HEK293 (cell line): ENCODE results near the gene STAG3.

Experiments
- CTCF ChIA-PET: fragments of 350-600 bp; formaldehyde crosslinking; extraction: SDS; loops from one replicate; lab custom pipeline; 2021; ENCODE audit warnings: antibody characterized with exemption; lab: Yijun Ruan, JAX
- POLR2A ChIA-PET: fragments of 300-600 bp; formaldehyde crosslinking; extraction: SDS; loops from one replicate; lab custom pipeline; 2020; ENCODE audit warnings: antibody characterized with exemption, inconsistent platforms; lab: Yijun Ruan, JAX
- H3K27ac ChIP-seq: fragments of 200-500 bp; sonication (Bioruptor generic); 2 replicates; pipeline ENCODE4 v1.5.1; 2014; ENCODE audit warnings: low read depth, low read length, control low read depth, inconsistent platforms; ENCODE audit errors: extremely low read depth
- H3K36me3 ChIP-seq, 2 experiments: fragments of 200-500 bp in 1 of 2; sonication (Bioruptor generic) in 1 of 2; 1 replicate in 1 of 2; 2 replicates in 1 of 2; pipeline ENCODE4 v1.5.1; 2014 to 2017; ENCODE audit warnings: inconsistent platforms in 2 of 2, low read length in 2 of 2; ENCODE audit not compliant: control insufficient read depth in 2 of 2, insufficient read depth in 1 of 2
- H3K4me1 ChIP-seq: fragments of 200-500 bp; sonication (Bioruptor generic); 2 replicates; pipeline ENCODE4 v1.5.1; 2014; ENCODE audit warnings: mild to moderate bottlenecking, low read length, inconsistent platforms; ENCODE audit not compliant: control insufficient read depth, insufficient read depth
- H3K4me3 ChIP-seq: 2 replicates; pipeline ENCODE4 v1.5.1; 2011; ENCODE audit warnings: low read depth, mild to moderate bottlenecking, control low read depth, low read length, moderate library complexity
- H3K9me3 ChIP-seq: fragments of 200-500 bp; sonication (Bioruptor generic); 2 replicates; pipeline ENCODE4 v1.5.1; 2014; ENCODE audit warnings: low read depth, low read length, inconsistent platforms; ENCODE audit not compliant: control insufficient read depth, insufficient read depth
- CTCF ChIP-seq: fragments of 450-650 bp; formaldehyde crosslinking; IDR thresholded peaks from 2 replicates; pipeline ENCODE4 v1.5.1; 2016; ENCODE audit warnings: missing biosample characterization, missing genetic modification characterization
- HOXA7 ChIP-seq: sonication (generic); formaldehyde crosslinking; IDR thresholded peaks from 2 replicates; pipeline ENCODE4 v1.8.1; 2022; ENCODE audit warnings: missing genetic modification reagents, borderline replicate concordance
- REPIN1 ChIP-seq: fragments of 450-650 bp; formaldehyde crosslinking; IDR thresholded peaks from 2 replicates; pipeline ENCODE4 v1.5.1; 2017; ENCODE audit warnings: missing biosample characterization, missing genetic modification characterization, low read depth
- ZBTB26 ChIP-seq: fragments of 450-650 bp; formaldehyde crosslinking; optimal IDR thresholded peaks from 2 replicates; pipeline ENCODE3; 2016; ENCODE audit warnings: missing biosample characterization, mild to moderate bottlenecking, missing genetic modification characterization
- ZBTB49 ChIP-seq: fragments of 450-650 bp; formaldehyde crosslinking; IDR thresholded peaks from 2 replicates; pipeline ENCODE4 v1.5.1; 2016; ENCODE audit warnings: missing biosample characterization, missing genetic modification characterization, low read depth
- ZBTB8A ChIP-seq: fragments of 450-650 bp; formaldehyde crosslinking; IDR thresholded peaks from 2 replicates; pipeline ENCODE4 v1.5.1; 2016; ENCODE audit warnings: missing biosample characterization, missing genetic modification characterization
- ZFHX2 ChIP-seq: fragments of 450-650 bp; formaldehyde crosslinking; conservative IDR thresholded peaks from 2 replicates; pipeline ENCODE4 v1.5.1; 2016; ENCODE audit warnings: missing biosample characterization, missing genetic modification characterization
- ZNF132 ChIP-seq: fragments of 450-650 bp; formaldehyde crosslinking; IDR thresholded peaks from 2 replicates; pipeline ENCODE4 v1.5.1; 2017; ENCODE audit warnings: missing biosample characterization, missing genetic modification characterization, borderline replicate concordance
- ZNF169 ChIP-seq: fragments of 450-650 bp; formaldehyde crosslinking; IDR thresholded peaks from 2 replicates; pipeline ENCODE4 v1.5.1; 2016; ENCODE audit warnings: missing biosample characterization, missing genetic modification characterization
- ZNF184 ChIP-seq: fragments of 450-650 bp; IDR thresholded peaks from 2 replicates; pipeline ENCODE4 v1.5.1; 2018; ENCODE audit warnings: missing biosample characterization, mild to moderate bottlenecking, missing genetic modification characterization
- ZNF280C ChIP-seq: fragments of 450-650 bp; formaldehyde crosslinking; IDR thresholded peaks from 2 replicates; pipeline ENCODE4 v1.5.1; 2016; ENCODE audit warnings: missing biosample characterization, missing genetic modification characterization
- ZNF341 ChIP-seq: fragments of 450-650 bp; formaldehyde crosslinking; IDR thresholded peaks from 2 replicates; pipeline ENCODE4; 2016; ENCODE audit warnings: low read depth, missing biosample characterization, missing genetic modification characterization
- ZNF350 ChIP-seq: fragments of 450-650 bp; formaldehyde crosslinking; IDR thresholded peaks from 2 replicates; pipeline ENCODE4 v1.5.0; 2017; ENCODE audit warnings: missing biosample characterization, mild to moderate bottlenecking, missing genetic modification characterization
- ZNF404 ChIP-seq: fragments of 450-650 bp; formaldehyde crosslinking; IDR thresholded peaks from 2 replicates; pipeline ENCODE4 v1.5.1; 2017; ENCODE audit warnings: missing biosample characterization, missing genetic modification characterization
- ZNF48 ChIP-seq: fragments of 450-650 bp; formaldehyde crosslinking; IDR thresholded peaks from 2 replicates; pipeline ENCODE4 v1.5.1; 2016; ENCODE audit warnings: missing biosample characterization, missing genetic modification characterization
- ZNF629 ChIP-seq: fragments of 450-650 bp; formaldehyde crosslinking; IDR thresholded peaks from 2 replicates; pipeline ENCODE4 v1.5.1; 2017; ENCODE audit warnings: missing biosample characterization, missing genetic modification characterization
- ZNF747 ChIP-seq: fragments of 450-650 bp; formaldehyde crosslinking; IDR thresholded peaks from 2 replicates; pipeline ENCODE4 v1.5.1; 2016; ENCODE audit warnings: missing biosample characterization, missing genetic modification characterization
- ZNF785 ChIP-seq: fragments of 450-650 bp; formaldehyde crosslinking; IDR thresholded peaks from 2 replicates; pipeline ENCODE4 v1.5.1; 2016; ENCODE audit warnings: missing biosample characterization, missing genetic modification characterization
- ZNF843 ChIP-seq: fragments of 450-650 bp; formaldehyde crosslinking; IDR thresholded peaks from 2 replicates; pipeline ENCODE4 v1.5.1; 2016; ENCODE audit warnings: missing biosample characterization, missing genetic modification characterization

STAG3 gene

GRCh38 chr7:100204454-100204853 is 26.7 kb downstream of the STAG3 start:
- H3K9me3 ChIP-seq, result no peaks in the 10 kb centered on the region
- CTCF ChIA-PET, result interaction anchor here (0.6 to 1.4 kb wide), 2 partner anchors 15 to 70 kb away, joined by 3 to 8 read pairs; no protein-coding TSS in a partner anchor
- TF ChIP-seq ZNF169 (tag by site-specific recombination) (no peak), ZFHX2 (no peak), ZNF280C (no peak), ZNF404 (tag by site-specific recombination) (no peak), ZNF48 (tag by site-specific recombination) (no peak), ZBTB49 (tag by site-specific recombination) (no peak), ZBTB26 (tag by site-specific recombination) (no peak), ZNF184 (tag by site-specific recombination) (no peak), CTCF (tag by site-specific recombination) (no peak)
- no peaks in the 10 kb centered on the region for H3K4me1 ChIP-seq
- no peak overlapping the region for H3K4me3 ChIP-seq
- POLR2A ChIA-PET, result interaction anchor here (0.6 kb wide), 1 partner anchor 10 kb away, joined by 4 read pairs; no protein-coding TSS in a partner anchor
- no peak overlapping the region for H3K27ac ChIP-seq
- H3K36me3 ChIP-seq, result no peaks in the 10 kb centered on the region

- H3K4me3 ChIP-seq, result no peak overlapping the region
- H3K9me3 ChIP-seq, result no peaks in the 10 kb centered on the region
- no peaks in the 10 kb centered on the region for H3K36me3 ChIP-seq
- ChIA-PET CTCF (interaction anchor here (1.6 to 6.8 kb wide), 4 partner anchors 9 to 77 kb away, joined by 3 to 55 read pairs (median 14); no protein-coding TSS in a partner anchor), POLR2A (no interaction called here)
- H3K27ac ChIP-seq, result no peak overlapping the region
- no peaks in the 10 kb centered on the region for H3K4me1 ChIP-seq
- no peak for TF ChIP-seq ZBTB8A
- peak; percentile 38; the same call in 1 of the 2 replicates for TF ChIP-seq ZNF341 (tag by site-specific recombination)
These were observed 31.2 kb downstream of the STAG3 start for GRCh38 chr7:100208911-100209408.

GRCh38 chr7:100209493-100209892 is 31.8 kb downstream of the STAG3 start:
- CTCF ChIA-PET, result interaction anchor here (2.1 to 6.8 kb wide), 3 partner anchors 8 to 77 kb away, joined by 7 to 55 read pairs (median 20); no protein-coding TSS in a partner anchor

More at GRCh38 chr7:100209493-100209892, 31.8 kb downstream of the STAG3 start:
- TF ChIP-seq ZNF132 (no peak), REPIN1 (tag by site-specific recombination) (no peak), HOXA7 (CRISPR knock-in tag) (no peak), ZNF785 (tag by site-specific recombination) (no peak), ZNF629 (tag by site-specific recombination) (no peak), ZNF350 (tag by site-specific recombination) (no peak), ZNF747 (tag by site-specific recombination) (no peak), ZNF843 (tag by site-specific recombination) (no peak)
- H3K27ac ChIP-seq, result no peak overlapping the region
- POLR2A ChIA-PET, result interaction anchor here (0.8 kb wide), 1 partner anchor 220 kb away, joined by 3 read pairs; the partner anchor contains the start of genes MEPCE and ZCWPW1
- H3K36me3 ChIP-seq, result no peaks in the 10 kb centered on the region
- no peaks in the 10 kb centered on the region for H3K9me3 ChIP-seq
- no peak overlapping the region for H3K4me3 ChIP-seq
- no peaks in the 10 kb centered on the region for H3K4me1 ChIP-seq
